ENCODE results near the gene TMEM132A.

- no peak for TF ChIP-seq POLR2A (IDR thresholded peaks at IDR 0.05; ENCODE audit: insufficient read depth in 1 of 2, low read depth in 2 of 2, low read length in 2 of 2)
- no peak for TF ChIP-seq ZNF138 (CRISPR knock-in tag; IDR thresholded peaks at IDR 0.05; ENCODE audit: low read depth)
- TF ChIP-seq, protein P1, sequence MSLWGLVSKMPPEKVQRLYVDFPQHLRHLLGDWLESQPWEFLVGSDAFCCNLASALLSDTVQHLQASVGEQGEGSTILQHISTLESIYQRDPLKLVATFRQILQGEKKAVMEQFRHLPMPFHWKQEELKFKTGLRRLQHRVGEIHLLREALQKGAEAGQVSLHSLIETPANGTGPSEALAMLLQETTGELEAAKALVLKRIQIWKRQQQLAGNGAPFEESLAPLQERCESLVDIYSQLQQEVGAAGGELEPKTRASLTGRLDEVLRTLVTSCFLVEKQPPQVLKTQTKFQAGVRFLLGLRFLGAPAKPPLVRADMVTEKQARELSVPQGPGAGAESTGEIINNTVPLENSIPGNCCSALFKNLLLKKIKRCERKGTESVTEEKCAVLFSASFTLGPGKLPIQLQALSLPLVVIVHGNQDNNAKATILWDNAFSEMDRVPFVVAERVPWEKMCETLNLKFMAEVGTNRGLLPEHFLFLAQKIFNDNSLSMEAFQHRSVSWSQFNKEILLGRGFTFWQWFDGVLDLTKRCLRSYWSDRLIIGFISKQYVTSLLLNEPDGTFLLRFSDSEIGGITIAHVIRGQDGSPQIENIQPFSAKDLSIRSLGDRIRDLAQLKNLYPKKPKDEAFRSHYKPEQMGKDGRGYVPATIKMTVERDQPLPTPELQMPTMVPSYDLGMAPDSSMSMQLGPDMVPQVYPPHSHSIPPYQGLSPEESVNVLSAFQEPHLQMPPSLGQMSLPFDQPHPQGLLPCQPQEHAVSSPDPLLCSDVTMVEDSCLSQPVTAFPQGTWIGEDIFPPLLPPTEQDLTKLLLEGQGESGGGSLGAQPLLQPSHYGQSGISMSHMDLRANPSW (CRISPR knock-in tag; IDR thresholded peaks at IDR 0.05; ENCODE audit: borderline replicate concordance), result no peak
- TF ChIP-seq, protein P2, sequence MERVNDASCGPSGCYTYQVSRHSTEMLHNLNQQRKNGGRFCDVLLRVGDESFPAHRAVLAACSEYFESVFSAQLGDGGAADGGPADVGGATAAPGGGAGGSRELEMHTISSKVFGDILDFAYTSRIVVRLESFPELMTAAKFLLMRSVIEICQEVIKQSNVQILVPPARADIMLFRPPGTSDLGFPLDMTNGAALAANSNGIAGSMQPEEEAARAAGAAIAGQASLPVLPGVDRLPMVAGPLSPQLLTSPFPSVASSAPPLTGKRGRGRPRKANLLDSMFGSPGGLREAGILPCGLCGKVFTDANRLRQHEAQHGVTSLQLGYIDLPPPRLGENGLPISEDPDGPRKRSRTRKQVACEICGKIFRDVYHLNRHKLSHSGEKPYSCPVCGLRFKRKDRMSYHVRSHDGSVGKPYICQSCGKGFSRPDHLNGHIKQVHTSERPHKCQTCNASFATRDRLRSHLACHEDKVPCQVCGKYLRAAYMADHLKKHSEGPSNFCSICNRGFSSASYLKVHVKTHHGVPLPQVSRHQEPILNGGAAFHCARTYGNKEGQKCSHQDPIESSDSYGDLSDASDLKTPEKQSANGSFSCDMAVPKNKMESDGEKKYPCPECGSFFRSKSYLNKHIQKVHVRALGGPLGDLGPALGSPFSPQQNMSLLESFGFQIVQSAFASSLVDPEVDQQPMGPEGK (CRISPR knock-in tag; IDR thresholded peaks at IDR 0.05), result no peak
- no peak for TF ChIP-seq MED1 (CRISPR knock-in tag; IDR thresholded peaks at IDR 0.05)
- no peak for TF ChIP-seq NONO (IDR thresholded peaks at IDR 0.05)
- TF ChIP-seq NONO (CRISPR knock-in tag; conservative IDR thresholded peaks at IDR 0.05), result no peak
- no peak for TF ChIP-seq EP300 (IDR thresholded peaks at IDR 0.05; ENCODE audit: low read depth in 2 of 2, low read length in 2 of 2)
- TF ChIP-seq EP300 (CRISPR knock-in tag; IDR thresholded peaks at IDR 0.05; ENCODE audit: borderline replicate concordance), result no peak
- TF ChIP-seq TAF1 (CRISPR knock-in tag; IDR thresholded peaks at IDR 0.05), result no peak
- TF ChIP-seq NFE2L1 (CRISPR knock-in tag; IDR thresholded peaks at IDR 0.05; ENCODE audit: borderline replicate concordance), result no peak
- TF ChIP-seq NR2F6 (IDR thresholded peaks at IDR 0.05), result no peak
- TF ChIP-seq NR2F6 (CRISPR knock-in tag; IDR thresholded peaks at IDR 0.05), result no peak
- no peak for TF ChIP-seq ZSCAN12 (CRISPR knock-in tag; IDR thresholded peaks at IDR 0.05)
- TF ChIP-seq, protein P3, sequence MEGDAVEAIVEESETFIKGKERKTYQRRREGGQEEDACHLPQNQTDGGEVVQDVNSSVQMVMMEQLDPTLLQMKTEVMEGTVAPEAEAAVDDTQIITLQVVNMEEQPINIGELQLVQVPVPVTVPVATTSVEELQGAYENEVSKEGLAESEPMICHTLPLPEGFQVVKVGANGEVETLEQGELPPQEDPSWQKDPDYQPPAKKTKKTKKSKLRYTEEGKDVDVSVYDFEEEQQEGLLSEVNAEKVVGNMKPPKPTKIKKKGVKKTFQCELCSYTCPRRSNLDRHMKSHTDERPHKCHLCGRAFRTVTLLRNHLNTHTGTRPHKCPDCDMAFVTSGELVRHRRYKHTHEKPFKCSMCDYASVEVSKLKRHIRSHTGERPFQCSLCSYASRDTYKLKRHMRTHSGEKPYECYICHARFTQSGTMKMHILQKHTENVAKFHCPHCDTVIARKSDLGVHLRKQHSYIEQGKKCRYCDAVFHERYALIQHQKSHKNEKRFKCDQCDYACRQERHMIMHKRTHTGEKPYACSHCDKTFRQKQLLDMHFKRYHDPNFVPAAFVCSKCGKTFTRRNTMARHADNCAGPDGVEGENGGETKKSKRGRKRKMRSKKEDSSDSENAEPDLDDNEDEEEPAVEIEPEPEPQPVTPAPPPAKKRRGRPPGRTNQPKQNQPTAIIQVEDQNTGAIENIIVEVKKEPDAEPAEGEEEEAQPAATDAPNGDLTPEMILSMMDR (CRISPR knock-in tag; IDR thresholded peaks at IDR 0.05), result no peak
- TF ChIP-seq ZNF414 (CRISPR knock-in tag; IDR thresholded peaks at IDR 0.05), result no peak
- TF ChIP-seq ATF7 (IDR thresholded peaks at IDR 0.05), result no peak
- no peak for TF ChIP-seq ATF7 (CRISPR knock-in tag; IDR thresholded peaks at IDR 0.05)
These were observed 53.0 kb downstream of the TMEM132A start for GRCh38 chr11:60977224-60977623.
